ENCODE measurements around the gene SLC7A11.

- TF ChIP-seq CTCF (IDR thresholded peaks at IDR 0.05; ENCODE audit: poor library complexity, severe bottlenecking) (no peak), EP300 (conservative IDR thresholded peaks at IDR 0.05; ENCODE audit: poor library complexity, severe bottlenecking) (no peak), MXI1 (conservative IDR thresholded peaks at IDR 0.05; ENCODE audit: poor library complexity, severe bottlenecking) (no peak), POLR2AphosphoS5 (IDR thresholded peaks at IDR 0.05) (no peak), TAF1 (IDR thresholded peaks at IDR 0.05; ENCODE audit: low read depth) (no peak), RAD21 (conservative IDR thresholded peaks at IDR 0.05) (no peak), EZH2 (IDR thresholded peaks at IDR 0.05; ENCODE audit: borderline replicate concordance, insufficient read depth, low read length, poor library complexity, severe bottlenecking) (no peak)
- TF ChIP-seq, protein P1, sequence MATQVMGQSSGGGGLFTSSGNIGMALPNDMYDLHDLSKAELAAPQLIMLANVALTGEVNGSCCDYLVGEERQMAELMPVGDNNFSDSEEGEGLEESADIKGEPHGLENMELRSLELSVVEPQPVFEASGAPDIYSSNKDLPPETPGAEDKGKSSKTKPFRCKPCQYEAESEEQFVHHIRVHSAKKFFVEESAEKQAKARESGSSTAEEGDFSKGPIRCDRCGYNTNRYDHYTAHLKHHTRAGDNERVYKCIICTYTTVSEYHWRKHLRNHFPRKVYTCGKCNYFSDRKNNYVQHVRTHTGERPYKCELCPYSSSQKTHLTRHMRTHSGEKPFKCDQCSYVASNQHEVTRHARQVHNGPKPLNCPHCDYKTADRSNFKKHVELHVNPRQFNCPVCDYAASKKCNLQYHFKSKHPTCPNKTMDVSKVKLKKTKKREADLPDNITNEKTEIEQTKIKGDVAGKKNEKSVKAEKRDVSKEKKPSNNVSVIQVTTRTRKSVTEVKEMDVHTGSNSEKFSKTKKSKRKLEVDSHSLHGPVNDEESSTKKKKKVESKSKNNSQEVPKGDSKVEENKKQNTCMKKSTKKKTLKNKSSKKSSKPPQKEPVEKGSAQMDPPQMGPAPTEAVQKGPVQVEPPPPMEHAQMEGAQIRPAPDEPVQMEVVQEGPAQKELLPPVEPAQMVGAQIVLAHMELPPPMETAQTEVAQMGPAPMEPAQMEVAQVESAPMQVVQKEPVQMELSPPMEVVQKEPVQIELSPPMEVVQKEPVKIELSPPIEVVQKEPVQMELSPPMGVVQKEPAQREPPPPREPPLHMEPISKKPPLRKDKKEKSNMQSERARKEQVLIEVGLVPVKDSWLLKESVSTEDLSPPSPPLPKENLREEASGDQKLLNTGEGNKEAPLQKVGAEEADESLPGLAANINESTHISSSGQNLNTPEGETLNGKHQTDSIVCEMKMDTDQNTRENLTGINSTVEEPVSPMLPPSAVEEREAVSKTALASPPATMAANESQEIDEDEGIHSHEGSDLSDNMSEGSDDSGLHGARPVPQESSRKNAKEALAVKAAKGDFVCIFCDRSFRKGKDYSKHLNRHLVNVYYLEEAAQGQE (IDR thresholded peaks at IDR 0.05; ENCODE audit: borderline replicate concordance), result no peak
These were observed 79.9 kb downstream of the SLC7A11 start for GRCh38 chr4:138162259-138162658.
